T-cell (primary cell): Measurements from ENCODE around the gene ACSL4. TPM values are rescaled to one million over a fixed set of nuclear protein-coding genes. Genes with fewer than 3 reads are reported as not detected.

Experiments
- ATAC-seq, 4 experiments: fragments of 200-7000 bp in 3 of 4; fragments of 150-1000 bp in 1 of 4; cut with Tn5 transposase; replicated peaks in 1 of 4; 1 replicate in 3 of 4; 2 replicates in 1 of 4; pipeline ENCODE4 v1.10.0; 2021; ENCODE audit warnings: moderate library complexity in 3 of 4, mild to moderate bottlenecking in 2 of 4, moderate number of reproducible peaks in 1 of 4
- CTCF ChIA-PET, 2 donors: fragments of 300-600 bp; sonication (Branson Sonifier 250); formaldehyde crosslinking; loops; one replicate each; lab custom pipeline; 2022; ENCODE audit warnings: antibody characterized with exemption in 2 of 2; lab: Charles Lee
- POLR2A ChIA-PET, 2 donors: fragments of 300-600 bp; sonication (Branson Sonifier 250); formaldehyde crosslinking; loops; one replicate each; lab custom pipeline; 2022; ENCODE audit warnings: antibody characterized with exemption in 2 of 2; lab: Charles Lee
- DNase-seq, 35 experiments: peaks; one replicate each; pipeline versions ENCODE4 v3.0.0 to v3.0.0-alpha.2; 2013 to 2023
- H3K27ac ChIP-seq: one replicate; pipeline ENCODE4 v1.5.1; 2013; ENCODE audit warnings: low read length
- H3K27me3 ChIP-seq, 2 experiments: replicated peaks in 1 of 2; 1 replicate in 1 of 2; 2 replicates in 1 of 2; pipeline versions ENCODE4 v1.6.1 to v1.7.0; 2013; ENCODE audit warnings: low read length in 1 of 2, mixed read lengths in 1 of 2; ENCODE audit not compliant: control insufficient read depth in 2 of 2, insufficient read depth in 2 of 2; ENCODE audit errors: extremely low read depth in 1 of 2
- H3K36me3 ChIP-seq, 2 donors: 1 replicate in 1 of 2; 2 replicates in 1 of 2; pipeline versions ENCODE4 v1.6.1 to v1.7.0; 2013; ENCODE audit warnings: low read length in 1 of 2; ENCODE audit not compliant: control insufficient read depth in 2 of 2, insufficient read depth in 1 of 2; ENCODE audit errors: extremely low read depth in 1 of 2
- H3K4me1 ChIP-seq, 2 experiments: 1 replicate in 1 of 2; 2 replicates in 1 of 2; pipeline versions ENCODE4 v1.6.1 to v1.7.0; 2013; ENCODE audit warnings: low read length in 2 of 2, mixed read lengths in 1 of 2; ENCODE audit not compliant: insufficient read depth in 2 of 2, control insufficient read depth in 1 of 2; ENCODE audit errors: extremely low read depth in 1 of 2
- H3K4me3 ChIP-seq, 2 donors: 1 replicate in 1 of 2; 2 replicates in 1 of 2; pipeline versions ENCODE4 v1.5.1 to v1.7.0; 2013; ENCODE audit warnings: mild to moderate bottlenecking in 2 of 2, low read length in 1 of 2, moderate library complexity in 1 of 2; ENCODE audit not compliant: control insufficient read depth in 1 of 2; ENCODE audit errors: extremely low read depth in 1 of 2
- H3K9me3 ChIP-seq: 2 replicates; pipeline ENCODE4 v1.7.0; 2013
- H3K27ac Mint-ChIP-seq, 2 donors: one replicate each; pipeline ENCODE4 v1.8.0; 2020 to 2021; ENCODE audit warnings: mild to moderate bottlenecking in 2 of 2, mixed read lengths in 2 of 2
- H3K27me3 Mint-ChIP-seq, 2 donors: one replicate each; pipeline ENCODE4 v1.8.0; 2021 to 2022; ENCODE audit warnings: mixed read lengths in 2 of 2
- H3K36me3 Mint-ChIP-seq: one replicate; pipeline ENCODE4 v1.8.0; 2021; ENCODE audit warnings: mixed read lengths
- H3K4me1 Mint-ChIP-seq, 3 donors: one replicate each; pipeline ENCODE4 v1.8.0; 2020 to 2022; ENCODE audit warnings: mixed read lengths in 3 of 3, mild to moderate bottlenecking in 1 of 3
- H3K4me3 Mint-ChIP-seq, 3 donors: one replicate each; pipeline ENCODE4 v1.8.0; 2020 to 2022; ENCODE audit warnings: mild to moderate bottlenecking in 3 of 3, mixed read lengths in 3 of 3, moderate library complexity in 3 of 3
- H3K9me3 Mint-ChIP-seq, 3 donors: one replicate each; pipeline ENCODE4 v1.8.0; 2020 to 2022; ENCODE audit warnings: mixed read lengths in 3 of 3
- WGBS: methylation state at CpG from one replicate; pipeline ENCODE4 v1.1.5; 2013; ENCODE audit warnings: missing lambda C conversion rate; ENCODE audit not compliant: insufficient coverage; 5-methylcytosine and 5-hydroxymethylcytosine counted together
- total RNA-seq, 35 experiments: library from RNA in 6 of 35; stranded (reverse) in 6 of 35; fragments of 120-200 nt in 1 of 35; gene quantifications; one replicate each; pipeline versions ENCODE4 v1.2.1 to v1.2.4 and lab custom pipeline; 2013 to 2026

ACSL4 gene
- total RNA-seq, 5 donors from 2014 or later (not counting 1 experiment from before 2014, with no cell fraction given), result 16.0 to 27.3 (median 17.1) TPM

- H3K4me1 Mint-ChIP-seq, result no peaks in the 10 kb centered on the region
- Histone ChIP-seq H3K27ac (no peak overlapping the region), H3K9me3 (no peaks in the 10 kb centered on the region), H3K4me1 (no peaks in the 10 kb centered on the region), H3K27me3 (no peaks in the 10 kb centered on the region), H3K36me3 (no peaks in the 10 kb centered on the region), H3K4me3 (no peak overlapping the region)
- peaks cover 0 to 7% (median 0%) of the 10 kb centered on the region in 3 donors for H3K9me3 Mint-ChIP-seq
- DNase-seq (no peak), ATAC-seq (no peak)
- CTCF ChIA-PET, result interaction anchor here in 1 of 2 donors (1.1 kb wide), 1 partner anchor 61 kb away, joined by 3 read pairs; no protein-coding TSS in a partner anchor
- POLR2A ChIA-PET, result no interaction called here
- no peaks in the 10 kb centered on the region for H3K36me3 Mint-ChIP-seq
- H3K27me3 Mint-ChIP-seq, result peaks cover 0 to 10% of the 10 kb centered on the region in 2 donors
- no peak overlapping the region for H3K27ac Mint-ChIP-seq
- H3K4me3 Mint-ChIP-seq, result no peak overlapping the region
- no CpG with 5 or more reads among the region's 1 CpG for WGBS
Observed at GRCh38 chrX:109774136-109774535, 41.1 kb upstream of the ACSL4 start.

- H3K27me3 ChIP-seq, result no peaks in the 10 kb centered on the region
- ATAC-seq (no peak), DNase-seq (no peak)
- H3K27me3 Mint-ChIP-seq, result peaks cover 0 to 9% of the 10 kb centered on the region in 2 donors
- WGBS, result no CpG with 5 or more reads among the region's 2 CpGs
- no peaks in the 10 kb centered on the region for H3K4me1 ChIP-seq
- no peaks in the 10 kb centered on the region for H3K4me1 Mint-ChIP-seq
- ChIA-PET CTCF (interaction anchor here in 1 of 2 donors (0.7 kb wide), 1 partner anchor 1732 kb away, joined by 3 read pairs; no protein-coding TSS in a partner anchor), POLR2A (no interaction called here)
- H3K36me3 ChIP-seq, result no peaks in the 10 kb centered on the region
- no peaks in the 10 kb centered on the region for H3K36me3 Mint-ChIP-seq
- no peaks in the 10 kb centered on the region for H3K9me3 ChIP-seq
- H3K27ac Mint-ChIP-seq, result no peak overlapping the region
- H3K27ac ChIP-seq, result no peak overlapping the region
- H3K4me3 ChIP-seq, result no peak overlapping the region
- peaks cover 0 to 7% (median 0%) of the 10 kb centered on the region in 3 donors for H3K9me3 Mint-ChIP-seq
- no peak overlapping the region for H3K4me3 Mint-ChIP-seq
Observed at GRCh38 chrX:109773374-109773773, 40.3 kb upstream of the ACSL4 start.

GRCh38 chrX:109770780-109771179, 37.7 kb upstream of the ACSL4 start:
- Mint-ChIP-seq H3K9me3 (peaks cover 0 to 10% (median 0%) of the 10 kb centered on the region in 3 donors), H3K27ac (no peak overlapping the region), H3K4me3 (no peak overlapping the region), H3K27me3 (peaks cover 0 to 1% of the 10 kb centered on the region in 2 donors), H3K36me3 (no peaks in the 10 kb centered on the region), H3K4me1 (peaks cover 0 to 6% (median 0%) of the 10 kb centered on the region in 3 donors)
- DNase-seq (no peak), ATAC-seq (no peak)
- Histone ChIP-seq H3K27ac (no peak overlapping the region), H3K4me1 (no peaks in the 10 kb centered on the region), H3K9me3 (no peaks in the 10 kb centered on the region), H3K4me3 (no peak overlapping the region), H3K36me3 (no peaks in the 10 kb centered on the region), H3K27me3 (no peaks in the 10 kb centered on the region)
- ChIA-PET CTCF (no interaction called here), POLR2A (no interaction called here)
- WGBS, result no CpG with 5 or more reads among the region's 2 CpGs

GRCh38 chrX:109760922-109761250, 27.8 kb upstream of the ACSL4 start:
- Histone ChIP-seq H3K4me3 (no peak overlapping the region), H3K36me3 (no peaks in the 10 kb centered on the region), H3K4me1 (no peaks in the 10 kb centered on the region), H3K27ac (no peak overlapping the region), H3K9me3 (no peaks in the 10 kb centered on the region), H3K27me3 (no peaks in the 10 kb centered on the region)
- no peaks in the 10 kb centered on the region for H3K9me3 Mint-ChIP-seq
- ChIA-PET CTCF (no interaction called here), POLR2A (no interaction called here)
- H3K27me3 Mint-ChIP-seq, result peaks cover 4 to 27% of the 10 kb centered on the region in 2 donors
- no CpG with 5 or more reads among the region's 2 CpGs for WGBS
- DNase-seq (no peak), ATAC-seq (no peak)
- no peak overlapping the region for H3K4me3 Mint-ChIP-seq
- H3K36me3 Mint-ChIP-seq, result no peaks in the 10 kb centered on the region
- no peak overlapping the region for H3K27ac Mint-ChIP-seq
- H3K4me1 Mint-ChIP-seq, result peaks cover 0 to 14% (median 8%) of the 10 kb centered on the region in 3 donors

- H3K4me3 ChIP-seq, result no peak overlapping the region
- WGBS, result 60% methylated on average over 1 of the region's 5 CpGs
- CTCF ChIA-PET, result no interaction called here
Observed at GRCh38 chrX:109760209-109760921, 27.3 kb upstream of the ACSL4 start.

GRCh38 chrX:109753256-109753655, 20.2 kb upstream of the ACSL4 start:
- ChIA-PET POLR2A (no interaction called here), CTCF (no interaction called here)
- Histone ChIP-seq H3K36me3 (no peaks in the 10 kb centered on the region), H3K27me3 (no peaks in the 10 kb centered on the region), H3K4me3 (no peak overlapping the region), H3K4me1 (no peaks in the 10 kb centered on the region), H3K9me3 (no peaks in the 10 kb centered on the region), H3K27ac (no peak overlapping the region)
- H3K4me1 Mint-ChIP-seq, result no peaks in the 10 kb centered on the region
- no peak for DNase-seq
- no peak overlapping the region for H3K27ac Mint-ChIP-seq
- no CpG with 5 or more reads among the region's 4 CpGs for WGBS
- peaks cover 8% of the 10 kb centered on the region for H3K36me3 Mint-ChIP-seq
- ATAC-seq, result no peak
- H3K4me3 Mint-ChIP-seq, result no peak overlapping the region
- H3K27me3 Mint-ChIP-seq, result peaks cover 2 to 23% of the 10 kb centered on the region in 2 donors
- peaks cover 0 to 10% (median 4%) of the 10 kb centered on the region in 3 donors for H3K9me3 Mint-ChIP-seq

More at GRCh38 chrX:109760209-109760921, 27.3 kb upstream of the ACSL4 start:
- DNase-seq (no peak), ATAC-seq (no peak)
- Histone ChIP-seq H3K27me3 (no peaks in the 10 kb centered on the region), H3K4me1 (no peaks in the 10 kb centered on the region), H3K36me3 (no peaks in the 10 kb centered on the region), H3K9me3 (no peaks in the 10 kb centered on the region), H3K27ac (no peak overlapping the region)
- peaks cover 0 to 14% (median 8%) of the 10 kb centered on the region in 3 donors for H3K4me1 Mint-ChIP-seq
- peak overlapping the region in 1 of 2 donors; percentile 25 for H3K27ac Mint-ChIP-seq
- peaks cover 0 to 3% (median 3%) of the 10 kb centered on the region in 3 donors for H3K9me3 Mint-ChIP-seq
- H3K36me3 Mint-ChIP-seq, result peaks cover 3% of the 10 kb centered on the region
- POLR2A ChIA-PET, result no interaction called here
- peaks cover 6 to 25% of the 10 kb centered on the region in 2 donors for H3K27me3 Mint-ChIP-seq
- H3K4me3 Mint-ChIP-seq, result no peak overlapping the region
